ENCODE data around the gene KIRREL3. TPM values are rescaled to one million over a fixed set of nuclear protein-coding genes. Genes with fewer than 3 reads are reported as not detected.

The KIRREL3 gene
- total and polyA plus RNA-seq, 2 of the 8 experiments (the other 6 are each of a cell fraction or from before 2014, with no cell fraction given), result 0.29 to 0.32 TPM

- Histone ChIP-seq H3K23me2 (ENCODE audit: low read depth, low read length) (no peaks in the 10 kb centered on the region), H3K9ac (replicated peaks in 1 of 4; ENCODE audit: extremely low read depth in 1 of 4, low read depth in 3 of 4, low read length in 3 of 4) (no peak overlapping the region), H2BK15ac (ENCODE audit: low read length) (no peak overlapping the region), H3K79me2 (ENCODE audit: control insufficient read depth in 1 of 2, insufficient read depth in 2 of 2, low read length in 2 of 2) (no peaks in the 10 kb centered on the region), H2BK12ac (ENCODE audit: low read depth, low read length) (no peak overlapping the region), H3K56ac (replicated peaks; ENCODE audit: insufficient read length, low read depth, low read length) (no peak overlapping the region), H2AK5ac (ENCODE audit: low read depth, low read length) (no peak overlapping the region), H2BK120ac (replicated peaks; ENCODE audit: low read depth, low read length) (no peak overlapping the region), H3K9me3 (ENCODE audit: insufficient read depth in 2 of 2, low read depth in 1 of 2, low read length in 1 of 2) (no peaks in the 10 kb centered on the region), H3K4me1 (replicated peaks in 1 of 4; ENCODE audit: control insufficient read depth in 3 of 4, insufficient read depth in 4 of 4, low read length in 3 of 4) (peaks cover 0 to 19% (median 2%) of the 10 kb centered on the region in 4 experiments; a peak in 4 of 7 replicates), H3K18ac (ENCODE audit: extremely low read depth, low read length) (no peak overlapping the region), H4K8ac (ENCODE audit: extremely low read depth, insufficient read depth, low read length) (no peak overlapping the region), H4K20me1 (replicated peaks in 1 of 2; ENCODE audit: control insufficient read depth in 1 of 2, insufficient read depth in 2 of 2, low read length in 2 of 2) (no peaks in the 10 kb centered on the region), H3K4ac (replicated peaks; ENCODE audit: insufficient read length, low read depth, low read length) (no peak overlapping the region), H3K36me3 (ENCODE audit: control insufficient read depth in 2 of 4, insufficient read depth in 4 of 4, low read length in 3 of 4) (no peaks in the 10 kb centered on the region), H4K5ac (ENCODE audit: insufficient read length, low read depth, low read length) (no peak overlapping the region), H2AFZ (ENCODE audit: low read length) (no peak overlapping the region), H3K27ac (ENCODE audit: low read depth, low read length) (no peak overlapping the region), H3K23ac (ENCODE audit: insufficient read length) (no peak overlapping the region), H3K79me1 (ENCODE audit: low read depth, low read length) (no peaks in the 10 kb centered on the region), H3K14ac (ENCODE audit: insufficient read length) (no peak overlapping the region), H4K91ac (replicated peaks; ENCODE audit: insufficient read length, low read length) (no peak overlapping the region), H3K4me2 (ENCODE audit: insufficient read depth in 1 of 2, low read depth in 2 of 2, low read length in 2 of 2) (no peak overlapping the region), H2BK5ac (ENCODE audit: low read depth, low read length) (no peak overlapping the region), H3K4me3 (ENCODE audit: extremely low read depth in 1 of 4, insufficient read depth in 2 of 4, low read depth in 3 of 4, low read length in 4 of 4) (no peak overlapping the region), H3K27me3 (replicated peaks in 1 of 4; ENCODE audit: control insufficient read depth in 3 of 4, extremely low read depth in 1 of 4, insufficient read depth in 3 of 4, low read length in 3 of 4) (no peaks in the 10 kb centered on the region; a peak in 1 of 7 replicates), H2BK20ac (ENCODE audit: low read length) (no peak overlapping the region)
- TF ChIP-seq EP300 (IDR thresholded peaks at IDR 0.05; ENCODE audit: borderline replicate concordance in 1 of 2, low read depth in 2 of 2, low read length in 2 of 2), result no peak
- TF ChIP-seq POLR2A (IDR thresholded peaks at IDR 0.05; ENCODE audit: control extremely low read depth in 1 of 2, low read depth in 2 of 2, low read length in 2 of 2), result no peak
- TF ChIP-seq POU5F1 (IDR thresholded peaks at IDR 0.05; ENCODE audit: low read depth, low read length), result no peak
- no peak for TF ChIP-seq CBX8 (IDR thresholded peaks at IDR 0.05; ENCODE audit: borderline replicate concordance, low read depth, low read length)
- no peak for TF ChIP-seq RAD21 (IDR thresholded peaks at IDR 0.05 in 1 of 2, conservative IDR thresholded peaks at IDR 0.05 in 1 of 2; ENCODE audit: low read depth in 2 of 2, low read length in 2 of 2)
- TF ChIP-seq HDAC6 (IDR thresholded peaks at IDR 0.05; ENCODE audit: low read depth, low read length), result no peak
- no peak for TF ChIP-seq KDM1A (IDR thresholded peaks at IDR 0.05; ENCODE audit: borderline replicate concordance, low read length)
- no peak for TF ChIP-seq BACH1 (IDR thresholded peaks at IDR 0.05; ENCODE audit: low read length)
- TF ChIP-seq SIRT6 (IDR thresholded peaks at IDR 0.05; ENCODE audit: low read length), result no peak
- DNase-seq (ENCODE audit: low read depth in 1 of 2, low spot score in 2 of 2) (no peak), FAIRE-seq (no peak)
- POLR2A ChIA-PET (ENCODE audit: partially characterized antibody), result no interaction called here
- 88% methylated on average over 9 of the region's 9 CpGs; no CpG with 5 or more reads in 1 of the 2 experiments for WGBS, 2 experiments (ENCODE audit: extremely low coverage in 1 of 2, insufficient coverage in 1 of 2, insufficient read length in 1 of 2, insufficient replicate concordance in 2 of 2, low coverage in 1 of 2, low lambda C conversion rate in 2 of 2, missing lambda C conversion rate in 1 of 2)
- CTCF ChIA-PET (ENCODE audit: partially characterized antibody), result interaction anchor here (0.7 to 10.8 kb wide), 5 partner anchors 9 to 92 kb away, joined by 3 to 76 read pairs (median 6); no protein-coding TSS in a partner anchor
Measured at GRCh38 chr11:126700768-126701519, 299.6 kb downstream of the KIRREL3 start.

All from H1 (cell line).